GM18517 (cell line): ENCODE results near the gene TARDBP.
"Not testable (repeated sequence)": the region's sequence is repeated elsewhere in the genome, so short reads cannot be mapped to it uniquely, and the experiment has no call there.

Experiments used
- ATAC-seq: cut with Tn5 transposase; IDR thresholded peaks from one replicate; pipeline ENCODE4 v1.9.1; 2021; ENCODE audit warnings: mild to moderate bottlenecking, moderate library complexity; ENCODE audit not compliant: unreplicated experiment

Gene TARDBP

GRCh38 chr1:11058595-11059154 lies 46.2 kb downstream of the TARDBP start:
- ATAC-seq = no peak

DNA sequence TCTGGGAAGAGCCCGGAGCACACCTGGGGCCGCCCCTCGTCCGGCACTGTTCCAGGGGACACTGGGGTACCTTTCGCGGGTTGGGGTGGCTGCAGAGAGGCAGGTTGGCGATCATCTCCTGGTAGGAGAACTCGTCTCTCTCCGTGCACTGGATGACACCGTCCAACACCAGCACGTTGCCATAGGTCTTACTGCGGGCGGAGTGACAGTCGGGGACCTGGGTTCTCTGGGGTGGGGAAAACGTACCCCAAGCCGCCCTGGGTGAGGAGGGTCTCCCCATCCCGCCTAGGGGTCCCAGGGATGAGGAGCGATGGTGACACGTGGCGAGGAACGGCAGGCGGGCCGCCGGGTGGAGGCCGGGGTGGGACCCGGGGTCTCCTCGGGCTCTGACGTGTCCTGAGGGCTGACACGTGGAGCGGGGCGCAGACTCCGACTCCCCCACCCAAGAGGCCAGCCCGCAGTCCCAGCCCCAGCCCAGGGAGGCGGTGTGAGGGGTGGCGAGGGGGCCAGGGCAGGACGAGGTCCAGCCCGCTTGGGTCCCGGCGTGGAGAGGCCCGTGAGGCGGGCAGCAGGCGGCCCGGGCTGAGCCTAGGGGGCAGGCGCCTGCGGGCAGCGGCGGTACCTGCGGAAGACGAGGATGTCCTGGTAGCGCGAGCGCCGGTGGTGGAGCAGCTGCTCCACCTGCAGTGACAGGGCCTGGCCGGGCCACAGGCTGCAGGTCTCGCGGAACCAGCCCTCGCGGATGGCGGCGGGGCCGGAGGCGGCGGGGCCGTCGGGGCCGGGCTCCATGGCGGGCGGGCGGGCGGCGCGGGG lies 46.9 kb downstream of the TARDBP start:
- ATAC-seq = peak; percentile 24

DNA sequence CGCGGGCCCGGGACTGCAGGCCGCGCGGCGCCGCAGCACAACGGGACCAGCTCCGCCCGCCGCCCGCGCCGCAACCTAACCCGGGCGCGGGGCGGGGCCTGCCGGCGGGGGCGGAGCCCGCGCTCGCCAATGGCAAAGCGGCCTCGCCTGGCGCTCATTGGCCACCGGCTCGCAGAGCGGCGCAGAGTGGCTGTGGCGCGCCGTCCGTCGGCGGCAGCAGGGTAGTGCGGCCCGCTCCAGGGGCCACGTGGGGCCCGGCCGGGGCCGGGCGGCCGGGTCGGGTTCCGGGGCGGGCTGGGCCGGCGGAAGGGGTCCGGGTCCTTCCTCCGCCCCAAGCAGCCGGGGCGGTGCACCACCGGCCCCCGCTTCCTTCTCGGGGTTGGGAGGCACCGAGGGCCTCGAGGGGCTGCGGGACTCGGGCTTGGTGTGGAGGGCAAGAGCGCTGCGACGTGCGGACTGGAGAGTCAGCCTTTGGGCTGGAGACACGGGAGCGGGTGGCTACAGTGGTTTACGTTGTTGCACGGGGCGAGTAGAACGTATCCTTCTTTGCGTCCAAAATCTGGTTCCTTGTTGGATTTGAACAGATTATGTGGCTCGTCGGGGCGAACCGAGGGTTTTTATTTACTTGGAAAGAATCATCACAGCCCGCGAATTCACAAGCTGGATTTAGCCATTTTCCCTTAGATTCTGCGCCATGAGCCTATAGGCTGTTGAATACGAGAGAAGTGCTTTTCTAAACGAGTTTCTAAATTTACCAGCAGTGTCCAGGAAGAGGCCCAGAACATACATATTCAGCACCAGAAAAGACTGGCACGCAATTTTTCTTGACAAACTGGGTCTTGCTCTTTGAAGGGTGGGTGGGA lies 47.7 kb downstream of the TARDBP start, which contains the start of gene SRM:
Gene SRM (minus strand): TSS at position 51 of the 863 bp plus-strand sequence. CDS start 75 bp downstream, outside the sequence.
- peak; percentile 76 for ATAC-seq

GRCh38 chr1:11061652-11062365 lies 49.4 kb downstream of the TARDBP start:
- no peak for ATAC-seq

- ATAC-seq = no peak
Observed at GRCh38 chr1:11062965-11063401, 50.5 kb downstream of the TARDBP start.

DNA sequence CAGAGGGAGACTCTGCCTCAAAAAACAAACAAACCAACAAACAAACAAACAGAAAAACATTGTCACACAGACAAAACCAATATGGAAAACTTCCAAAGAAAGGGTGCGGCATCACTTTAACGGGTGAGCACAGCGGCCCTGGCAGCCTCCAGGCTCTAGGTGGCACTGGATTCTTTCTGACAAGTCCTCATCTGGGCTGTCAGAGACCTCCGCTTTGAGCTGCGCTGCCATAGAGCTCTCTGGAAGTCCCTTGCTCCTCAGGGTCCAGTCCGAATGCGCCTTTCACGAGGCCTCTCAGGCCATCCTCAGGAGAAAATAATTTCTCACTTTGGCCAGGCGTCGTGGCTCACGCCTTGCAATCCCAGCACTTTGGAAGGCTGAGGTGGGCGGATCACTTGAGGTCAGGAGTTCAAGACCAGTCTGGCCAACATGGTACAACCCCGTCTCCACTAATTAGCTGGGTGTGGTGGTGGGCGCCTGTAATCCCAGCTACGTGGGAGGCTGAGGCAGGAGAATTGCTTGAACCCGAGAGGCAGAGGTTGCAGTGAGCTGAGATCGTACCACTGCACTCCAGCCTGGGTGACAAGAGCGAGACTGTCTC lies 51.6 kb downstream of the TARDBP start:
- not testable (repeated sequence) for ATAC-seq

DNA sequence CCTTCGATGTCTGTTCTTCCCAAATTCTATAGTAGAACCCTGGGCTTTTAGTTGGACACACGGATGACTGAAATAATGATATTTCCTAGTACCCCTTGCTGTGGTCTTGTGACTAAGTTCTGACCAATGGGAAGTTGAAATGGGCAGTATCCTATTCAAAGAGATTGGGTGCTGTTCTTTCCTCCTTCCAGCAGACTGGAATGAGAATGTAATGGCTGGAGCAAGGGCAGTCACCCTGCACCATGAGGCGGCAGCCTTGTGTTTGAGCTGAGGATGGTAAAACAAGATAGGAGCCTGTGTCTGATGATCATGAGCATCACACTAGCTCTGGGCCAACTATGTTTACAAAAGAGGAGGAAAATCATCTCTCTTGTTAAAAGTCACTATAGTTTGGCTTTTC lies 52.5 kb downstream of the TARDBP start:
- ATAC-seq = no peak

DNA sequence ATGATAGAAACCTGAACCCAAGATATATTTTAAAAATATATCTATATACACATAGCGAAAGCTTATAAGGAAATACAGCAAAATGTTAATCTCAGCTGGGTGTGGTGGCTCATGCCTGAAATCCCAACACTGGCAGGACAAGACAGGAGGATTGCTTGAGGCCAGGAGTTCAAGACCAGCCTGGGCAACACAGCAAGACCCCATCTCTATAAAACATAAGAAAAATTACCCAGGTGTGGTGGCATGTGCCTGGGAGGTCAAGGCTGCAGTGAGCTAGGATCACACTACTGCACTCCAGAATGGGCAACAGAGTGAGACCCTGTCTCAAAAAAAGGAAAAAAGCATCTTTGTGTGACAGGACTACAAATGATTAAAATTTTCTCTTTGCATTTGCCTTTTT lies 53.3 kb downstream of the TARDBP start:
- no peak for ATAC-seq

GRCh38 chr1:11067716-11068599 lies 55.5 kb downstream of the TARDBP start:
- ATAC-seq = no peak

DNA sequence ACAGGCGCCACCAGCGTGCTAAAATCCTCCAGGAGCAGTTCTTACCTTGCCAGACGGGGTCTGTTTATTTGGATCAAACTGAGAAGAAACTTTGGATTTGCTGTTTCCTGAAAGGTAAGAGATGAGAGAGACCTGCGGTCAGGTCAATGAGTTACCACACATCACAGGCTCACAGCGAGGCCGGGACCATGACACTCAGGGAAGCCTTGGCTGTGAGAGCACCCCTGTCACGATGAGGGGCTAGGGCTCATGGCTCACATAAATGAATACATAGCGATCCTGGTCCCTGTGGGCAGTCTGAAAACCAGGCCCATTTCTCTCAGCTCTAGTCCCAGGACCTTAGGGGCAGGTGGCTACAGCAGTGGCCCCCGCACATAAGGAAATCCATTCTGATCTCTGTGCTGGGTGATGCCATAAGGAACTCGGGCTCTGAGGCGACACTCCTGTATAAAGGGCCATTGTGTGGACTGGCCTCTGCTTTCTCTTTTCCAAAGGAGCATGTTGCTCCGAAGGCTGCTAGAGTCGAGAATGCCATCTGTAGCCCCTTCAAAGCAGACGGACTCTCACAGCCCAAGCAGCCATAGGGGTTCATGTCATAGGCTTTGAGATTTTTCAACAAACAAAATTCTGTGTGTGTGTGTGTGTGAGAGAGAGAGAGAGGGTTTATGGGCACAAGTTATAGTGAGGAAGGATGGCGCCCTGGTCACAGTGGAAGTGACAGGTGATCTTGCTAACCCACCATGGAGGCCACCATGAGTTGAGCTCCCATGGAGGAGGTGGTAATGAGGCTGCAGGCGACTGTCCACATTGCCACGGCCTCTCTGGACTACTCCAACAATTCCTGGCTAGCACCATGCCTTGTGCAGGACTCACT lies 56.4 kb downstream of the TARDBP start:
- no peak for ATAC-seq

- ATAC-seq = no peak
Observed at GRCh38 chr1:11070876-11071275, 58.4 kb downstream of the TARDBP start.

DNA sequence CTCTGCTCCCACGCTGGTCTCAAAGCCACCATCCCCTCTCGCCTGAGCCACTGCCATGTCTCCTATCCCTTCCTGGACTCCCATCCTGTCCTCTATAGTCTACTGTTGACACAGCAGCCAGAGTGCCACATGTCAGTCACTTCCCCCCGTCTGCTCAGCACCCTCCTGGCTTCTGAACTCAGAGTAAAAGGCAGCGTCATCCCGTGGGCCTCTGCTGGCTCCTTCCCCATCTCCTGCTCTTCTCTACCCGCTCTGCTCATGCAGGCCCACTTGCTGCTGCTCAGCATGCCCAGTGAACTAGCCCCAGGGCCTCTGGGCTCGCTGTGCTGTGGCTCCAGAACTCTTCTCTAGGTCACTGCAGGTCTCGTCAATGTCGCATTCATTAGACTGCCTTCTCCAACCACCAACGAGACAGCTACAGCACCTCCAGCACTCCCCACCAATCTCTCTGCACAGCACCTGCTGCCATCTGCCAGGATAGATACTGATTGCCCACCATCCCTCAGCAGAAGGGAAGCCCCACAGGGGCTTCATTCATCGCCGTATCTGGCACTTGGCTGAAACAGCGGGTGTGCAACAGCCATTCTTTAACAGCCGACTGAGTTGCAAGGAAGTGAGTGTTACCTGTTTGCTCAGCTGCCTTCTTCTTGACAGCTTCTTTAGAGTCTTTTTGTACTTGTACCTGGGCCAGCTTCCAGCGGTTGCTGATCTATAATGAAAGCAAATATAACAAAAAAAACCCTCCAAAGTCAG lies 59.2 kb downstream of the TARDBP start:
- ATAC-seq = no peak

GRCh38 chr1:11072216-11072917 lies 59.9 kb downstream of the TARDBP start:
- ATAC-seq = no peak

DNA sequence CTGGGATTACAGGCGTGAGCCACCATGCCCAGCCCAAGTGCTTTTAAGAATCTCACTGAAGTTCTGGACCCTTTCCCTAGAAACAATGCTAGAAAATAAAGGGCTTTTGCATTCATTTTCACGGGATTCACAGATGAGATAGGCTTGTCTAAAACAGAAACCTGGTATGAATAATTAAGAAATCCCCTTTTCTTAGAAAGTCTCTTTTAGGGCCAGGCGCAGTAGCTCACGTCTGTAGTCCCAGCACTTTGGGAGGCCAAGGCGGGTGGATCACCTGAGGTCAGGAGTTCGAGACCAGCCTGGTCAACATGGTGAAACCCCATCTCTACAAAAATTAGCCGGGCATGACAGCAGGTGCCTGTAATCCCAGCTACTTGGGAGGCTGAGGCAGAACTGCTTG lies 60.9 kb downstream of the TARDBP start:
- not testable (repeated sequence) for ATAC-seq
